GM04503 (cell line): ENCODE results near the gene METAP1D.
"Not testable (repeated sequence)": the region's sequence is repeated elsewhere in the genome, so short reads cannot be mapped to it uniquely, and the experiment has no call there.

Source experiments
- DNase-seq: peaks from one replicate; pipeline ENCODE4 v3.0.0-alpha.2; 2012; ENCODE audit warnings: low read depth

METAP1D gene

DNA sequence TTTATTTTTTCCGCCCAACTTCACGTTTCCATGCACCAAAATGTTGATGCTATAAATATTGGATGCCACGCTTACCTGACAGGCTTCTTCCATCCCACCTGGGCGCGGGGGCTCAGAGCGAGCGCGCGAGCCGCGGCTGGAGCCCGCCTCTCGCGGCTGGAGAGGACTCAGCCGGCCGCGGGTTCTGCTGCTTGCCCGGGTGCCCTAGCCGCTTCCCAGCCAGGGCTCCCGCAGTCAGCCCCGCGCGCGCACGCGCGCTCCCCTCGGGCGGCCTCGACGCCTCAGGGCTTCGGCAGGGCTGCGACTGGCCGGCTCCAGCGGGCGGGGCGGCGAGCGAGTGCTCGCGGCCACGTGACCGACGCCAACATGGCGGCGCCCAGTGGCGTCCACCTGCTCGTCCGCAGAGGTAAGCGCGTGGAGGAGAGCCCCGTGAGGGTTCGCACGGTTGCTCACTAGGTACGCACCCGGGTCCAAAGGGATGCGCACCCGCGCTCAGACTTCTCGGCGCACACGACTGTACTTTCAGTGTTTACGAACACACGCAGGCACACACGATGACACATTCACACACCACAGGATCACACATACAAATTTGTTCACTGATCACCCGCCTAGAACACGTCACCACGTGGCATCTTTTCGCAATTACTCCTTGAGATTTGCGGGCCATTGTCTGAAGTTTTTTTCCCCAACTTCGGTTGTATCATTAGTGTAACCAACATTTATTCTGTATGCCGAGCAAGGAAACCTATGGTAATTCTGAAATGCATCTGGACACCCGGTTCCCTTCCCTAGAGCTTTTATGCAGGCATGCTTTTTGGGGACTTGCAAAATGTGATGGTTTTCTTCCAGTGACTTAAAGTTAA lies at the start of gene METAP1D:
METAP1D (plus strand) TSS at position 350 of the 866 bp plus-strand sequence; CDS start at position 367, 17 bp downstream.
- peak; percentile 53 for DNase-seq

DNA sequence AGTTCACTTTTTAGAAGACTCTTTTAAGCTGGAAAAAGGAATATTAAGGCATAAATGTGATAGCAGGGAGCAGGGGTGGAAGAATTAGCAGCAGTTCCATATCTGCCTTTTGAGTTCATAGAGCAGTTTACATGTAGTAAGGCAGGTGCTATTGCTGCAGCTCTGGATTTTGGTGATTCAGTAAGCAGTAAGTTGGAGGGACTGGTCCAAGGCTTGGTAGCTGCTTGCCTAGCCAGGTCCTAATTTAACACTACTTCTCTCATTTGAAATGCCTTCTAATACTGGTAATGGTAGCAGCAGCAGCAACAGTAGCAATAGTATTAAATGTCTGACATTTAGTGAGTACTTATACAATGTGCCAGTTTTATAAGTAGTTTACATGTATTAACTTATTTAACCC lies 47.5 kb upstream of the METAP1D start:
- DNase-seq = no peak

DNA sequence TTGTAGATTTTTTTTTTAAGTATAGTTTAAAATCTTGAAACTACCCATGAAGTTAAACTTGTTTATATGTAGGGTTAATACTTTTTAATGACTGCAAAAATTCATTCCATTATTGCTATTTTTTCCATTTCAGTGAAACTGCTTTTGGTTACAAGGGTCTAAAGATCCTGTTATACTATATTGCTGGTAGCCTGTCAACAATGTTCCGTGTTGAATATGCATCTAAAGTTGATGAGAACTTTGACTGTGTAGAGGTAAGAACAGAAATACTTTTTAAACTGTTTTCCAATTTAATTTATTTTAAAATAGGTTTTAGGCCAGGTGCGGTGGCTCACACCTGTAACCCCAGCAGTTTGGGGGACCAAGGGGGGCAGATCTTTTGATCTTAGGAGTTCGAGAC lies 47.0 kb upstream of the METAP1D start:
- DNase-seq = no peak

DNA sequence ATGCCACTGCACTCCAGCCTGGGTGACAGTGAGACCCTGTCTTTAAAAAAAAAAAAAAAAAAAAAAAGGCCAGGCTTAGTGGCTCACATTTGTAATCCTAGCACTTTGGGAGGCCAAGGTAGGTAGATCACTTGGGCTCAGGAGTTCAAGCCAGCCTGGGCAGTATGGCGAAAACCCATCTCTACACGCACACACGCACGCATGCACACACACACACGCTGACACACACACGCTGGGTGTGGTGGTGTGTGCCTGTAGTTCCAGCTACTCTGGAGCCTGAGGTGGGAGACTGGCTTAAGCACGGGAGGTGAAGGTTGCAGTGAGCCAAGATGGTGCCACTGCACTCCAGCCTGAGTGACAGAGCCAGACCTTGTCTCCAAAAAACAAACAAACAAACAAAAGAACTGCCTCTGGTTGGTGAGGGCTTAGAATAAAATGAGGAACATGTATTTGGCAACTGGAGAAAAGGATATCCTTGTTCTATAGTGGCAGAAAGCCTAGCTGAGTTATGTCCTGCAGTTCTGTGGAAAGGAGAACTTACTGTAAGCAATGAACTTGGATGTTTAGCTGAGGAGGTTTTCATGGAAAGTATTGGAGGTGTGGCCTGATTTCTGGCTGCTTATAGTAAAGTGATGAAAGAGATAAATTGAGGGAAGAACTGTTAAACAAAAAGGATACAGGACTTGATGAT lies 43.5 kb upstream of the METAP1D start:
- DNase-seq = no peak

DNA sequence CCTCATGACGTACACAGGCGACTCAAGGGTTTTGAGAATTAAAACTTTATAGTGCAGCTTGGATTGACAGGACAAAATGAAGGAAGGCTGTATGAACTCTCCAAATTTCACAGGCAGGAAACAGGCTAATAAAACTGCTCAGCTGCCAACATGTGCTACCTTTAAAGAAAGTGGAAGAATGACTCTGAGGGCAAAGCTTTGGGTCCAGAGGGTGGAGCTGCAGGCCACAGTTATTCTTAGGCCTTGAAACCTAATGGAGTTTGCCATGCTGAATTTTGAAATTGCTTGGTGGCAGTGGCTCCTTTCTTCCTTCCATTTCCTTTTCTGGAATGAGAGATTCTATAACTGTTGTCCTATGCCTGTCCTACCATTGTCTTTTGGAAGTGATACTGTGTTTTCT lies 42.7 kb upstream of the METAP1D start:
- no peak for DNase-seq

DNA sequence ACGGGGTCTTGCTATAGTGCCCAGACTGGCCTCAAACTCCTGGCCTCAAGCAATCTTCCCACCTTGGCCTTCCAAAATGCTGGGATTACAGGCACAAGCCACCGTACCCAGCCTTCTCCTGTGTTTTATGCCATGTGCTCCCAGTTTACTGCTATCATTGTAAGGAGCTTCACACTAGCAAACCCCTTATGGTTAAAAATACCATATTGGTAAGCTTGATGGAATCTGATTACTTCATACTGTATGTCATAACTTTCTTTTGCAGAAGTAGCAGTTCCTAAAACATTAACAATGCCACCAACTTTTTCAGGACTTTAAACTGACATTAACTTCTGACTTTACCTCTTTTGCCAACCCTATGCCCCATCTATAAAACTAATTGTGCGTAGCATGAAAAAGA lies 41.3 kb upstream of the METAP1D start:
- peak; percentile 61 for DNase-seq

DNA sequence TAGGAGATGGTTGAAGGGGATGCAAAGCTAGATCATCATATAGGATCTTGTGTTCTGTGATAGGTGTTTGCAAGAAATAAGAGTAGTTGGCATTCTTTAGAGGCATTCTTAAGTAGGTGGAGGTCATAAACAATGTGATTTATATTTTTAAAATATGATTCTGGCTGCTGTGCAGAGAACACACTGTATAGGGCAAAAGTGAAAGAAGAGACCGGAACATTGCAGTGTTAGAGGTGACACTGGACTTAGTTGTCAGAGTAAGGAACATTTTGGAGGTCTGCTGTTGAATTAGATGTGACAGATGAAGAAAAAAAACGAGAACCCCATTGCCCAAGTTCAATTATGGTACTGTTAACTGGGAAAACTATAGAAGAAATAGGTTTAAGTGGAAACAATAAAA lies 39.8 kb upstream of the METAP1D start:
- no peak for DNase-seq

DNA sequence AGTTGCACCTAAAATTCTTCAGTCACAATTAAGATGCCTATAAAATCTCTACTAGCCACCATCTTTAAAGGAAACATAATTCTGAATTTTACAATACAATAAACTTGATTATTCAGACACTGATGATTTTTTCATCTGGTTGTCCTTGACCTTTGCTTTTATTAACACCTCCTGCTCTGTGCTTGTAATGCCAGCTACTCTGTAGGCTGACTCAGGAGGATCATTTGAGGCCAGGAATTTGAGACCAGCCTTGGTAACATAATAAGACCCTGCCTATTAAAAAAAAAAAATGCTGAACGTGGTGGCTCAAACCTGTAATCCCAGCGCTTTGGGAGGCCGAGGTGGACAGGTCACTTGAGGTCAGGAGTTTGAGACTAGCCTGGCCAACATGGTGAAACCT lies 39.2 kb upstream of the METAP1D start:
- DNase-seq = no peak

DNA sequence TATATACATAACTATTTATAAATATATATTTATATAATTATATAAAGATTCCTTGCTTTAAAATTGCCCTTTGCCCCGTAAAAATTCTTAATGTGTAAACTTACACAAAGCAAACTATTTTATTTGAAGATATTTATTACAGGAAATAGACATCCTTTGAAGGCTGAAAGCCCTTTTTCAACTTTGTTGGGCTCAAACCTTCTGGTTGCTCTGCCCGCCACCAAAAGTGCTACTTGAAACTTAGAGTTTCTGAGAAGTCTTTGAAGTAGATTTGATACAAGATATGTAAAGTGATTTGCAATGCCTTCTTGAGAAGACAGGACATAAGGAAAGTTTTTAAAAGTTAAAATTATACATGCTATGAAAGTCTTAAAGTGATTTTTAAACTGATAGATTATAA lies 36.6 kb upstream of the METAP1D start:
- DNase-seq = no peak

DNA sequence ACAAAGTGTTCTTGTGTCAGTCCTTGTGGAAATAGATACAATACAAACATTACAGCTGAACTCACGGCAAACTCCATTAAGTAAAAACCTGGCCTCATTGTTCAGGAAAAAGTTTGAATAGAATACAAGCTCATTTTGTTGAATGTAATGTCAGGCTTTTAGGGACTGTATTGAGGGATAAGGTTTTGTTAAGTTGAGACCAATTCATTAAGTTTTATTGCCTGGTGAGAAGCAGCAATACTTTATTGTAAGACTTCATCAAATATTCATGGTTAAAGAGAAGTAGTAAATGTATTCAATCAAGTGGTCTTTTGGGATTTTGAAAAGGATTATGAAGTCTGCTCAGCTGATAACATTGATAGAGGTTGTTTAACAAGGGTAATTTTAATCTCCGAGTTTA lies 35.4 kb upstream of the METAP1D start:
- no peak for DNase-seq

DNA sequence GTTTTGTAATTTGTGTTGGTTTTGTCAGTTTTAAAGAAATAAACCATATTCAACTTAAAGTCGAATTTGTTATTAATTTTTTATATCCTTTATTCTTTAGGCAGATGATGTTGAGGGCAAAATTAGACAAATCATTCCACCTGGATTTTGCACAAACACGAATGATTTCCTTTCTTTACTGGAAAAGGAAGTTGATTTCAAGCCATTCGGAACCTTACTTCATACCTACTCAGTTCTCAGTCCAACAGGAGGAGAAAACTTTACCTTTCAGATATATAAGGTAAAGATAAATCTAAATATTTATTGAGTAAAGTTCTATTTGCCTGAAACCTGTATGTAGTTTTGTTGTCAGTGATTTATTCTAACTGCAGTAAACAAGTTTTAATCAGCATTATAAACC lies 34.5 kb upstream of the METAP1D start:
- no peak for DNase-seq

DNA sequence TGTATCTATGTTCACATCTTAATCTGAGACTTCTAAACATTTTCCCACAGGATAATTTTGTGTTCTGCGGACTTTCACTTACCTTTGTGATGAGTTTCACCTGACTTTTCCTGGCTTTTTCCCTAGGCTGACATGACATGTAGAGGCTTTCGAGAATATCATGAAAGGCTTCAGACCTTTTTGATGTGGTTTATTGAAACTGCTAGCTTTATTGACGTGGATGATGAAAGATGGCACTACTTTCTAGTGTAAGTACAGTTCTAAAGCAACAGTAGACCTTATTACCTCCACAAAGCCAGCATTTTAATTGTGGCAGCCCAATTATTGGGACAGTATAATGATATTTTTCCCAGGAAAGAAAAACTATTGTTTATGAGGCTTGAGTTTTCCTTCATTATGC lies 34.1 kb upstream of the METAP1D start:
- no peak for DNase-seq

DNA sequence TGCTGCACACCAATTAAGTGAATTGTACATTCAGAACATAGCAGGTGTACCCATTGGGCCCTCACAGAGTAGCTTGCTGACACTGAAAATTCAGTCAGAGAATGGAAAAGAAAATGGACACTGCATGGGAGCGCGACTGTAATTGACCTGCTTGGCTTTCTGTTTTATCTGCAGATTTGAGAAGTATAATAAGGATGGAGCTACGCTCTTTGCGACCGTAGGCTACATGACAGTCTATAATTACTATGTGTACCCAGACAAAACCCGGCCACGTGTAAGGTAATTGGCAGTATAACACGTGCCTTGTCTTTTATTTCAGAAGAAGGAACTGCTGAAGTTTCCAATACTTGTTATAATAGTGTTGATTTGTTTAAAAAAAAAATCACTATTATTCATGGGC lies 33.5 kb upstream of the METAP1D start:
- DNase-seq = no peak

DNA sequence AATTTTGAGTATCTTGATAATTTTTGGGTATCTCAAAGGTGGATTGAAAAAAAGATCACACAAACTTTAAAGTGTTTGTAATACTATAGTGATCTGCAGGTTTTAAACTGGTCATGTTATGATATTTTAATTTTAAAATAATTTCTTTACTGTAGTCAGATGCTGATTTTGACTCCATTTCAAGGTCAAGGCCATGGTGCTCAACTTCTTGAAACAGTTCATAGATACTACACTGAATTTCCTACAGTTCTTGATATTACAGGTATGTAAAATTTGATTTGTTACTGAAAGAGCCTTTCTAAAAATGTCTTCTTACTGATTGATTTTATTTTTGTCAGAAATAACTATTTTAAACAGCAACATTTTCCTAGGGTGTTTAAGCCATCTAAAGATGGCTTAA lies 33.1 kb upstream of the METAP1D start:
- DNase-seq = no peak

DNA sequence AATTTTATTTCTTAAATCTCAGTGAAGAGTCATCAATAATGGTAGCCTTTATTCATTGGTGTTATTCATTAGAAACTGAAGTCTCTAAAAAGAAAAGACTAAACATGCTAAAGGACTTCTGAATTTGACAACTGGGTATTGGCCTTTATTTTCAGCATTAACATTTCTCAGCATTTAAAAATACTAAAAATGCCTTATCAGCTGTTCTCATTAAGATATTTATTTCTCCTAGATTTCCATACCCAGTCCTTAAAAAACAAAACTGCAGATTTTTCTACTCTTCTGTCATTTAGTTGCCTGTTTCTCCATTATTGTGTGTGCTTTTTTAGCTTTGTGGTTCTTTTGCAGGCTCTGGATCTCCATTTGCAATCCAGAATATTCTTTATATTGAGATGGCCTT lies 31.2 kb upstream of the METAP1D start:
- no peak for DNase-seq

DNA sequence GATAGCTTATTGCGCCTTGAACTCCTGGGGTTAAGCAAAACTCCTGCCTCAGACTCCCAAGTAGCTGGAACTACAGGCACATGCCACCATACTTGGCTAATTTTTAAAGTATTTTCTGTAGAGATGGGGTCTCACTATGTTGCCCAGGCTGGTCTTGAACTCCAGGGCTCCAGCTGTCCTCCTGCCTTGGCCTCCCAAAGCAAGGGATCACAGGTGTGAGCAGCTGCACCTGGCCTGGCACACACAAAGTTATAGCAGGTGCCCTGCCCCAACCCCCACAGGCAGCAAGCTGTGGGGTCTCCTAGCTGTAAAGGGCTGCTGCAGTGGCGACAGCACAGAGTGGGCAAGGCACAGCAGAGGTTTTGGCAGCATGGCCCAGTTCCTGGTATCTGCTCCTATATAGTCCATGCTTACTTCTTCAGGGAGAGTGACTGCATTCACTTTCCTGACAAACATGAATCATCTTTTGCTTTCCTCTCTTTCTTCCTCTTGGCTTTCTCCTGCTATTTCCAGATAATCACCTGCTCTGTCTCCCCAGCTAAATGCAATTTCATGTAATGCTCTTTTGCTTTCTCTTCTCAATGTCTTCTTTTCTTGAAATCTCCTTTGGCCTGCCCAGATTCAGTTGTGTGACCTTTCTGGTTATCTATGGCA lies 27.3 kb upstream of the METAP1D start:
- no peak for DNase-seq

DNA sequence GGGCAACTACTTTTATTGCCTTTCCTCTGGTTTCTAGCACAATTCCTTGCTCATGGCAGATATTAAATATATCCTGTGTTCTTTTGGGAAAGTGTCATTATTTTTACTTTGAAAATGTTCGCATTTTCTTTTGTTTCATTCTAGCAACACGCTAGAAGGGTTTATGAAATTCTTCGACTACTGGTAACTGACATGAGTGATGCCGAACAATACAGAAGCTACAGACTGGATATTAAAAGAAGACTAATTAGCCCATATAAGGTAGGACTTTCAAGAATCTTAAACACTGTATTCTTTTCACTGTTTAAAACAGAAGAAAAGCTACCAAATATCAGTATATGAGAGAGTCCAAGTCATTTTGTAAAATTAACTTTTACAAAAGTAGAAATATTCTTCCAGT lies 20.6 kb upstream of the METAP1D start:
- DNase-seq = no peak

DNA sequence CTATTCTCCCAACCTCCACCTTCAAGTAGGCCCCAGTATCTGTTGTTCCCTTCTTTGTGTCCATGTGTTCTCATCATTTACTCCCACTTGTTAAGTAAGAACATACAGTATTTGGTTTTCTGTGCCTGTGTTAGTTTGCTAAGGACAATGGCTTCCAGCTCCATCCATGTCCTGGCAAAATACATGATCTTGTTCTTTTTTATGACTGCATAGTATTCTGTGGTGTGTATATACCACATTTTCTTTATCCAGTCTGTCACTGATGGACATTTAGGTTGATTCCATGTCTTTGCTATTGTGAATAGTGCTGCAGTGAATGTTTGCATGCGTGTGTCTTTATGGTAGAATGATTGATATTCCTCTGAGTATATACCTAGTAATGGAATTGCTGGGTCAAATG lies 15.8 kb upstream of the METAP1D start:
- not testable (repeated sequence) for DNase-seq

DNA sequence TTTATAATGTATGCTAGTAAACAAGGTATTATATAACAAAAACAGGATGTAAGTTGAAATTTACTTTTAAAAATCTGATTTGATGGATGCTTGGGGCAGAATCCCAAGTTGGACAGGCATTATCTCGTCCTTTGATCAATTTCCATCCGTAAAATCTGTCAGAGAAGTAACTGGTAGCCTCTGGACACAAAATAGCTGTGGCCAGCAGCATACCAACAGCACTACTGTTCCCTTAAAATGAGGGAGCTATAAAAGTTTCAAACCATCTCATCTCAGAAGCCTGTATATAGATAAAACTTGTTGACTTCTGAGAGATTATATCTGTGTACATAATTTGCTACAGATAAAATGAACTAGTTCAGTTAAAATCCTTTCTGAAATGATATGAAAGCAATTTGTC lies 14.7 kb upstream of the METAP1D start:
- DNase-seq = peak; percentile 15

DNA sequence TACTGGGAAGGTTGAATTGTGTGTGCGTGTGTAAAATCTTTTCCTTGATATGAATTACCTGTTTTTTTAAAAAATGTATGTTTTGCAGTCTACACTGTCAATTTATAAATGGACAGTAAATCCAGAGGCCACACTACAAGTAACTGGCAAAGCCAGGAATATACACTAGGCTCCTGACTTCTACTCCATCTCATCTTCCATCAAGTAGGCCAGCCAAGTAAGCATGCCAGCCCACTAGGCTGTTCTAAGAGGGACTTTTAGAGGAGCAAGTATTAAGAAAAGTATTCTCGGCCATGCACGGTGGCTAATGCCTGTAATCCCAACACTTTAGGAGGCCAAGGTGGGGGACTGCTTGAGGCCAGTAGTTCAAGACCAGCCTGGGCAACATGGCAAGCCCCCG lies 13.0 kb upstream of the METAP1D start:
- no peak for DNase-seq

DNA sequence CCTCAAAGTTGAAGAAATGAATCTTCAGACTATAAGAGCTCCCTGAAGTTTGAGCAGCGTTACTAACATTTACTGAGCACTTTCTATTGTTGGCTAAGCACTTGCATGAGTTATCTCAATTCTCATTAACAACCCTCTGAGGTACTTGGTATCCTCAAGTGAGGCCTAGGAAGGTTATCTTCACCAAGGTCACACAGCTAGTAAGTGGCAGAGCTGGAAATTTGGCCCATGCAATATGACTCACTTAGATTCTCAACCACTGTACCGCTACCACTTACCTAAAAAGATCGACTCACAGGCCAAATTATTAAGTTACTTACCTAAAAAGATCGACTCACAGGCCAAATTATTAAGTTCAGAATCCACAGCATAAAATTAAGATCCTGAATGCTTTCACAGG lies 8.7 kb upstream of the METAP1D start:
- DNase-seq = no peak

DNA sequence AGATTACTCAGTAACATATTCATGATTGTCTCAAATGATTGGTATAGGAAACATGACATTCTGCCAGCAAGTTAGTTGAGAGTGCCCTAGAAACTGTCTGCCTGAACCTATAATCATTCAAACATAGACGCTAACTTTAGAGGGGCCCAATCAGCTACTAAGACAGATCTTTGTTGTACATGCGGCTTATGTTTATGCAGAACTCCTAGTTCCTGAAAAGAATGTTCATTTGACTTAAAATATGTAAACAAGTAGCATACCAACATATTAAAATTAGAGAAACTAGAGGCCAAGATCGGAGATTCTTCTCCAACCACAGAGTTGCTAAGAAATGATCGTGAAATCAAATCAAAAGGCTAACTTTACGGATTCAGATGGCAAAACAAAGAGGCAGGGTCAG lies 4.2 kb upstream of the METAP1D start:
- no peak for DNase-seq

DNA sequence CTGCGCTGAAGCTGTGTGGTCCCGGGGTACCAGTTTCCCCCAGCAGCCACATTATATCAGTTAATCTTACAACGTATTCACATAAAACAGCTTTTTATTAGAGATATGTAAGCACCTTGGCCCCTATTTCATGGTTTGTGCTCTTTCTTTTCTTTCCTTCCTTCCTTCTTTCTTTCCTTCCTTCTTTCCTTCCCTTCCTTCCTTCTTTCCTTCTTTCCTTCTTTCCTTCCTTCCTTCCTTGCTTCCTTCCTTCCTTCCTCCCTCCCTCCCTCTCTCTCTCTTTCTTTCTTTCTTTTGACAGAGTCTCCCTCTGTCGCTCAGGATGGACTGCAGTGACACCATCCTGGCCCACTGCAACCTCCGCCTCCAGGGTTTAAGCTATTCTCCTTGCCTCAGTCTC lies 3.7 kb upstream of the METAP1D start:
- DNase-seq = no peak
